ENCODE measurements around the gene TANC1. TPM values are rescaled to one million over a fixed set of nuclear protein-coding genes. Genes with fewer than 3 reads are reported as not detected.

TANC1 gene
- total RNA-seq, 1 donor from 2014 or later = 30.3 TPM

DNA sequence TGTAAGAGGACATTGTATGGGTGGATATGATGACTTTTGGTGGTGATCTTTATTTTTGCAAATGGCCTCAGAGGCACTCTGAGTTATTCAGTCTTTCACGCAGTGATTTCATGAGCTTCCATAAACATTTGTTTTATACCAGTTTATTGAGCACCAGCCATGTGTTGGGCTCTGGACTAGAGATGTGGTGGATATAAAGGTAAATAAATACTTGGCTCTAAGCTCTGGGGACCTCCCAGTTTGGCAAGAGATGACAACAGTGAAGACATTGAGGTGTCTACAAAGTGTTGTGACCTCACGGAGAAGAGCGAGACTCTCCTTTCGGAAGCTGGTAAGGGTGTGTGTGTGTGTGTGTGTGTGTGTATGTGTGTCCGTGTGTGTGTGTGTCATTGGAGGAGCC is 146.4 kb downstream of the TANC1 start:
- no peak for DNase-seq (ENCODE audit: low spot score)

DNA sequence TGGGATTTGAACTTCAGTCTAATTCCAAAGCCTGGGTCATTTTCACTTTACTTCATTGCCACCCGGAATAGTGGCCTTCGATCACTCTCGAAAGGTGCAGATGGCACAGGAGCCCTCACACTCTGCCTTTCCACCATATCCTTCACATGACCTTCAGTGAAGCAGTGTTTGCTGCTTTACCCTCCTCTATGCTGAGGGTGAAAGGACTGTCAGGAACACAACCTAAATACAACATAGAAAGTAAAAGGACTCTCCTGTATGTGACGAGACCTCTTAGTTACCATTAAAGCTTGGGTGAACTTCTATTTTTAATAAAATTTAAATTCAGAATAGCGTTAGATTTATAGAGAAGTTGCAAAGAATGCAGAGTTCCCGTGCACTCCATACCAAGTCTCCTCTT is 148.5 kb downstream of the TANC1 start:
- no peak for DNase-seq (ENCODE audit: low spot score)

DNA sequence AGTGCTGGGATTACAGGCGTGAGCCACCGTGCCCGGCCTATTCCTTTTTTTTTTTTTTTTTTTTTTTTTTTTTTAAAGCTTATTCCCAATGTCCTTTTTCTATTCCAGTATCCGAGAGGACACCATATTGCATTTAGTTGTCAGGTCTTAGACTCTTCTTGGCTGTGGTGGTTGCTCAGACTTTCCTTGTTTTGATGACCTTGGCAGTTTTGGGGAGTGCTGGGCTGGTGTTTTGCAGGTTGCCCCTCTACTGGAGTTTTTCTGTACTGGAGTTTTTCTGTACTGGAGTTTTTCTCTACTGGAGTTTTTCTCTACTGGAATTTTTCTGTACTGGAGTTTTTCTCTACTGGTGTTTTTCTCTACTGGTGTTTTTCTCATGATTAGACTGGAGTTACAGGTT is 149.2 kb downstream of the TANC1 start:
- no peak for DNase-seq (ENCODE audit: low spot score)

DNA sequence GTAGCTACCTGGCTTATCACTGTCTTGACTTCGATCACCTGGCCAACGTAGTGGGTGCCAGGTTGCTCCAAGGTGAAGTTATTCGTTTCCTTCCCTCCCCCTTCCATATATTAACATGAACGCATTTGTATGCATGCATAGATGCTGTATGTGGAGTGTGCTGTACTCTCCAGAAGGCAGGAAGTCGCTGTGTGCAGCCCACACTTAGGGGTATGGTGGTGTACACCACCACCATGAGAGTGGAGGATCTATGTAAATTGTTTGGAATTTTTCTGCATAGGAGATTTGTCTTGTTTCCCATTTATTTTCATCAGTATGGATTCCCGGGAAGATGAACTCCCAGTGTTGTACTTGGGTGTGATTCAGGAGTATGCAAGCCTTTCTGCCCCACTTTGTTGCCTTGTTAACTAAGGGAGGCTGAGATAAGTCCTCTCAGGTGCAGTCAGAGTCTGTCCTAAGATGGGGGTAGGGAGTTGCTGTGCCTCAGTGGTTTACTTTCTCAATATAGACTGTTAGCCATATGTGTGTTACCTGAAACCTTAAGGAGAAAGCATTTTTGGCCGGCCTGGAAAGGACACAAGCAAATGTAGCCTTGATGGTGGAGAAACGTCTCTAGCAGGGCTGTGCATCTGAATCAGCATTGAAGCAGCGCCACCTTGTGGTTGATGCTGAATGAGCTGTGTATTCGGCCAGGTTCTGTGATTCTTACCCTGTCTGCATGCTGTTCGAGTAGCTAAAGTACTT is 149.8 kb downstream of the TANC1 start:
- peak; percentile 91 for DNase-seq (ENCODE audit: low spot score)

DNA sequence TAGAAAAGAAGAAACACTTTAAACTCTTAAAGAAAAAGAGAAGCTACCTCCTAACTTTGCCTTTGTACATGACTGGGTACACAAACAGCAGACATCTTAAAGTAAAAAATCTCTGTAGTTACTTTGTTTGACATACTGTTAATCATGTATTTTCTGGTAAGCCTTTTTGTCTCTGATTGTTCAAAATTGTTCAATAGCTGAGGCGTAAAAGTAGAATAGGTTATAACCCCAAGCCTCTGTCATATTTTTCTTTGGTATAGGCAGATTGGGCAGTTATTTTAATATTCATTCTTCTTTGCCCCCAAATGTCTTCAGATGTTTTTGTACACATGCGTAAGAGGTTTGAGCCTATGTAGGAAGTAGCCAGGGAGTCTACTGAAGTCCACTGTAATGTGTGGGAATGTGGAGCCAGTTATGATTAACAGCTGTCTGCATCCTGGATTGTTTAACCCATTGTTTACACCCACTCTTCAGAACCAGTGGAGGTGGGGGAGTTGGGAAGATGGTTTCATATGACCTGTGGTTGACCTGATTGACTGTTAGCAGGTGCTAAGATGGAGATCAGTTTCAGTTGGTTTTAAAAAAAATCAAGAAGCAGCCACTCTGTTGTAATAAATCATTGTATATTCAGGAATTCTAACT is 150.5 kb downstream of the TANC1 start:
- no peak for DNase-seq (ENCODE audit: low spot score)

DNA sequence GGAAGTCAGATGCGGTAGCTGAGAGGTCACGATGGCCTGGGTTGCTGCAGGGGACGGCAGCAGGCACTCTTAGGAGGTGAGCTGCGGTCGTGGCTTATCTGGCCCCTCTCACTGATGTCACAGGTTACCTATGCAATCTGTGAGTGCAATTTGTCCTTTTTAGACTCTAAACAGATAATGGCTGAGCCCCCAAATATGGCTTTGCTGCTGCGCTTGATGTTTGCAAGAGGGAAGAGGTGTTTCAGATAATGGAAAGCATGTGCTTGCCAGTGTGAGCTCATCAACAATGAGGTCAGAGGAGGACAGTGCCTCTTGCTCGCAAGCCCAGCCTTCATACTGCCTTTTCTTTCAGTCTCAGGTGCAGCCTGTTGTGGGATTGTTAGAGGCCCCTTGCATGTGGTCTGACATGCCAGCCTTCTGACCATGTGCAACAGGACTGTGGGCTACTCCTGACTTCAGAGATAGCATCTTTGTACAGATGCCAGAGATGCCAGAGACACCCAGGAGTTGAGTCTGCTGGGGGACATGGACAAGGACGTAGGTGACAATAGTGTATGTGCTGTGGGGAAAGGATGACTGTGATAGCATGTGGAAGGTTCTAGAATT is 151.3 kb downstream of the TANC1 start:
- DNase-seq (ENCODE audit: low spot score) = no peak

DNA sequence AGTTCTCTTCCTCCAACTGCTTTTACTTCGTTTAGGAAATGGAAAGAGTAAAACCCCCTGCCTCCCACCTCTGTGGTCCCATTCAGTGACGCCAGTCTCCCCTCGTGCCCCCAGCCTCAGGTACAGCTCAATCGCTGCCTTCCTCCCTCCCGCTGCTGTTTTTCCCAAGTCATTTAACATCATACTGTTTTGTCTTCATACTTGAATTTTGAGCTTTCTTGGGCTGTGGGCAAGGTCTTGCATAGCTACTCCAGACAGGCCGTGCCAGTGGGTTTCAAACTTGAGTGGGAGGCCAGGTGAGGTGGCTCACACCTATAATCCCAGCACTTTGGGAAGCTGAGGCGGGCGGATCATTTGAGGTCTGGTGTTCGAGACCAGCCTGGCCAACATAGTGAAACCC is 155.3 kb downstream of the TANC1 start:
- DNase-seq (ENCODE audit: low spot score) = no peak

DNA sequence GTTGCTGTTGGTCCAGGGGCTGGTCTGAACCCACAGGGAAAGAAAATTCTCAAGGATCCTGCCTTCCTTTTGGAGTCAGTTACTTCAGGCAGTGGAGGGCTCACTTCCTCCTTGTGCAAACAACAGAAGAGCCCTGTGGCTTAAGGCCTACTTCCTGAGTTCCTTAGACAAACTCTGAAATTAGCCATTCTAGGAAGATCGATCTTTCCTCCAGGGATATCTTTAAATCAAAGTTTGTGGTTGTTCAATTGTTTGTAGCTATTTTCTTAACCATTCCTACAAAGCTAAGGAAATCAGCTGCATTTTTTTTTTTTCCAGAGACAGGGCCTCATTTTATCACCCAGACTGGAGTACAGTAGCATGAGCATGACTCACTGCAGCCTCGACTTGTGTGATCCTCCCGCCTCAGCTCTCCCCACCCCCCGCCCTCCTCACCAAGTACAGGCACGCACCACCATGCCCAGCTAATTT is 156.0 kb downstream of the TANC1 start:
- peak; percentile 90 for DNase-seq (ENCODE audit: low spot score)

DNA sequence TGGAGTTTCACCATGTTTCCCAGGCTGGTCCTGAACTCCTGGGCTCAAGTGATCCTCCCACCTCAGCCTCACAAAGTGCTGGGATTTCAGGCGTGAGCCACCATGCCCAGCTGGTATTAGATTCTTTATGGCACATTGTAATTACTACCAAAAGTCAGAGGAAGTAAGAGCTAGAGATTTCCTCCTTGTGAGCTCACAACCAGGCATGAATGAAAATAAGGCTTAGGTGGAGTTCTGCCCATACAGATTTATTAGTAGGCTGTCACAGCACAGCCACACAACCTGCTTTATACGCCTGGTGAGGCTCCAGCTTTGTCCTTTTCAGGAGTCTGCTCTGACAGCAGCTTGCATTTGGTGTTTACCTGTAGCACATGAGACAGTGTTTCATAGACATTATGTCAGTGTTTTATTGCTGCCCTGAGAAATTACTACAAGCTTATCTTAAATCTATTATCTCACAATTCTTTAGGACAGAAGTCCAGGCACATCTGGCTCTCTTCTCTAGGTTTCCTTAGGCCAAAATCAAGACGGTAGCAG is 156.6 kb downstream of the TANC1 start:
- DNase-seq (ENCODE audit: low spot score) = peak; percentile 70

DNA sequence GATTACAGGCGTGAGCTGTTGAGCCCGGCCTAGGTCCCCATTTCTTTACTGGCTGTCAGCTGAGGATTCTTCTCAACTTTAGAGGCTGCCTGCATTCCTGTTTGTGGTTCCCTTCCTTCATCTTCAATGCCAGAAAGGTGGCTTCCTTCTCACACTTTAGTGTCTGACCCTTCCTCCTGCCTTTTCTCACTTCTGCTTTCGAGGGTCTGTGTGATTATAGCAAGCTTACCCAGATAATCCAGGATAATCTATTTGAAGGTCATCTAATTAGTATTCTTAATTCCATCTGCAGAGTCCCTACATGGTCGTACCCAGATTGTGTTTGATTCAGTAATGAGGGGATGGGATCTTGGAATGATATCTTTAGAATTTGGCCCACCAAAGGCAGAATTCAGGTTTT is 157.4 kb downstream of the TANC1 start:
- no peak for DNase-seq (ENCODE audit: low spot score)

DNA sequence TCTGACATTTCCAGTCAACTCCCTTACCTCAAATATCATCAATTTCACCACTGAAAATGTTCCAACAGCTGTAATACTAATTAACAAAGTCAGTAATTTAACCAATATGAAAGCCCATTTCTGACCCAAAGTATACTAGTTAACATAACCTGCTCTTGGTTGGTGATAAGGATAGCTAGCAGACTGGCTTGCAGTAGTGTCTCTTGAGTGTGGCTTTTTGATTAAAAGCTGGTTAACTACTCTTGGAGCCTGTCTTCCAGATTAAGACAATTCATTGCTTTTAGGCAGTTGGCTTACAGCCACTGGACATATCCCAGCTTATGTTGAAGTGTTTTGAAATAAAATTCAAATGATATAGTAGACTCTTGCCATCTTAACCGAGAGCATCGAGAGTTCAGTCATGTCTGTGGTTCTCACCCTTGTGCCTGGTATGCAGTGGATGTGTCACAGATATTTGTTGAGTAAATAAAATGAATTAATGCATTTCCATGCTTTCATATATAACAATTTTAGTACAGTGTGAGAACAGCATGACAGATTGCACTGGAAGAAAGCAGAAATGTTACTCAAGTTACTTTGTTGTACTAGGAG is 158.1 kb downstream of the TANC1 start:
- DNase-seq (ENCODE audit: low spot score) = no peak

DNA sequence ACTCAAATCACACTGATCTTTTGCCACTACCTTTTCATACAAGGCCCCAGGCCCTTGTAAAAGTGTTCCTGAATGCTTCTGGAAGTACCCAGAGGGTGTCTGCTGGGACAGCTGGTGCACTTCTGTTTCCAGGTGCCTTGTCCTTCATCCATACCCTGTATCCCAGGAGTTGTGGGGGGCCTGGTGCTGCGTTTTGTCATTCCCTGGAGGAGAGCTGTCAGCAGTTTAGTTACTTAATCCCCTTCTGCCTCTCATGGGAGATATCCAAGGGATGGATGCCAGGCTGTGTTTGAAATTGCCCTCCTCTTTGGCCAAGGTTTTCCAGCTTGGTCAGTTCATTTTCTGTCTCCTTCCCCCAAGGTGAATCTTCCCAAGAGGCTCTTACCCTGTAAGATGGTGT is 159.8 kb downstream of the TANC1 start:
- no peak for DNase-seq (ENCODE audit: low spot score)

DNA sequence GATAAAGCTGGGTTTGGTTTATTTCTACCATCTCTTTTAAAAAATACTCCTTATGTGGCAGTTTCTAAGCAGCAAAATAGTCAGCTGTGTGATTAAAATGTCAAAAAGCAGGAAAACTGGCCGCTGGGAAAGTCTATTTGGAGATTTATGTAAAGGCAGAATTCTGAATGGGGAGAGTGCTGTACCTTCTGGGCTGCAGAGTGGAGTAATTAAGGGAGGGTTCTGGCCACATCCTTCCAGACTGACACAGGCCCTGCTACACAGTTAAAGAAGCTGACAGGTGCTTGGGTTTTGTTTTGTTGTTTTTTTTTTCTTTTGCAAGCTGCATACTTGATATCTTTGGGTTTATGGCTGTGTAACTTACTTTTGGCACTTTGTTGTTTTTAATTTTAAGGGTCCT is 160.8 kb downstream of the TANC1 start:
- DNase-seq (ENCODE audit: low spot score) = peak; percentile 40

DNA sequence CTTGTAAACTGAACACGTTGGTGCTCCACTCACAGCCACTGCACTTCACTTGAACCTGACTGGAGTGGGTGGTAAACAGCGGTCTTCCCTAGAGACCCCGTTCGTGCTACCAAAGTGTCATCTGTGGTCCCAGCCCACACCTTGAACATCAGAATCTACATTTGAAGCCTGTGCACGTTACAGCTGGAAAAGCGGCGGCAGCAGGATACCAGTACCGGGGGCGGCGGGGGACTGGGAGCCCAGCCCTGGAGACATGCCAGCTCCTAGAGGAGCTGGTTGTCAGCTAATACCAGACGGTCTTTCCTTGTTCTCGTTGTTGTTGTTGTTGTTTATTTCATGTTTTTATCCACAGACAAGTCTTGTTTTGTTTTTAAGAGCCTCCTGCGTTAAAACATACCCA is 161.4 kb downstream of the TANC1 start:
- DNase-seq (ENCODE audit: low spot score) = no peak

DNA sequence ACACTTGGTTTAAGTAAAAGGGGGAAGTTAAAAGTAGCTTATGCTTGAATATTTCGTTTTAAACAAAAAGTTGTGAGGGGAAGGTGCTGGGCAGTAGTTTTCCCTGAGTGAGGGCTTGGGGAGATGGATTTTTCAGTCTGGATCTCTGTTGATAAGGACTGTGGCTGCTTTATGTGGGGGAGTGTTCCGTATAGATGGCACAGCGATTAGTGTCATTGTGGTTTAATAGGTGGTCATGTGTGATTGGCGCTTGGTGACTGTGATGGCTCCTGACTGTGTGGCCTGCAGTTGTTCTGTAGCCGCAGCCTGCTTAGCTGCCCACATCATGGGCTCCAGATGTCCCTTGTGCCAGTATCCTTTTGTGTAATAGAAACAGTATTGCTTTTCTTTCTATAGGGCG is 161.9 kb downstream of the TANC1 start:
- no peak for DNase-seq (ENCODE audit: low spot score)

DNA sequence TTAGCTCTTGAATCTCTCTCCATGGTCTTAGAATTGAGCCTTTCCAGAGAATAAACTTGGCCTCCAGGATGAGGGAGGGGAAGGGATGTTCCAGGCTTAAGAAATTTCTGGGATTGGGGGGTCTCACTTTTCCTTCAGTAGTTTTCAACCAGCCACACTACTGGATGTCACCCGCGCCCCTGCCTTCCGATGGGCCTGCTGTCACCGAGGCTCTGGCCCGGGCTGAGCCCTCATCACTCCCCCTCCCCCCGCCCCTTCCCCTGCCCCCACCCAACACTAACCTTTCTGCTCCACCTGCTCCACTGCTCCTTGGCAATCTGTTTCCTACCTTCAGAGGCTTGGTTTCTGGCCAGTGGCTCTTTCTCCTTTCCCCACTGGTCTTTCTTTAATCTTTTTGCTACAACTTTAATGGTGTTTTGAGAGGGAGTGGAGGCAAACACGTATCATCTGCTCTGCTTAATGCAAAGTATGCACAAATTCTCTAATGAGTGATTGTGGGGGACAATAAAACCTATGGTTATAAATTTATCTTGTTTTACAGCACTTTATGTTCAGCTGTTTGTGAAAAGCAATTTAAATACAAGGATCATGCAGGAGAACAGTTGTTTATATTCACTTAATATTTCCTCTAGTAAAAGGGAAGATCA is 162.9 kb downstream of the TANC1 start:
- DNase-seq (ENCODE audit: low spot score) = no peak

DNA sequence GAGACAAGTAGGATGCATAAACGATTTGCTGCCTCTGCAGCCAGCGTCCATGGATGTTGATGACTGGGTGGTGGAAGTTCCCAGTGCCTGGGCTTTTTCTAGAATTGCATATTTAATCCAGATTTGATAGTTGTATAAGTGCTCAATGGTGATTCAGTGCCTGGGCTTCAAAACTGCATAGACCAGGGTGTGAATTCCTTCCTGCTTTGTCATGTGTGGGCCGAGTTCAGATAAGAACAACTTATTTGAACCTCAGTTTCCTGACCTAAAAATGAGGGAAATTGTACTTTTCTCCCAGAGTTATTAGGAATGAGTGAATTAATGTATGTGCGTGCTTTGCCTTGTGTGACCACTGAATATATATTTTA is 163.5 kb downstream of the TANC1 start:
- DNase-seq (ENCODE audit: low spot score) = peak; percentile 70

DNA sequence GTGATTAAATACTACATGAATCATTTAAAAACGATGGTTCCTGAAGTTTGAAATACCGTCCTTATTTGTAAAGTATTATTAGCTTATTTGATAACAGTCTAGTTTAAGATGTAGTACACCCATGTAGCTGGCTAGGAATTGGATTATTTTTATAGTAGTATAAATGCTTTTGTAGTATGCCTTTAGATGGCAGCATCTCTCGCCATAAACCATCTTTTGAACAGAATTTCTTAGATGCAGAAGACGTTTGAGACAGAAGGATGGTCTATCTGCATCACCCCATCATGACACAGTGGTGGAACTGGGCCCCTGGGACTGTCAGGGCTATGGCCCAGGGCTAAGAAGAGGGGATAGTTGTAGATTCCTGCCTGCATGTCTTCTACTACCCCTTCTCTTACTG is 165.4 kb downstream of the TANC1 start:
- no peak for DNase-seq (ENCODE audit: low spot score)

DNA sequence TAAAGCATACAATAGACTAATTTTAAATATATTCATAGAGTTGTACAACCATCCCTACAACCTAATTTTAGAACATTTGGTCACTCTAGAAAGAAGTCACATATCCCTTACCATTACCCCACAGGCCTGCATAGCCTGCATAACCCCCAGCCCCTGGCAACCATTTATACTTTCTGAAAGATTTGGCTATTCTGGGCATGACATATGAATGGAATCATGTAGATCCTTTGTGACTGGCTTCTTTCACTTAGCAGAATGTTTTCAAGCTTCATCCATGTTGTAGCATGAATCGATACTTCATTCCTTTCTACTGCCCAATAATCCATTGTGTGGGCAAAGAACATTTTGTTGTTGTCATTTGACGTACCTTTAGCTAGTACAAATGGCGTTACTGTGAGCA is 166.5 kb downstream of the TANC1 start:
- no peak for DNase-seq (ENCODE audit: low spot score)

DNA sequence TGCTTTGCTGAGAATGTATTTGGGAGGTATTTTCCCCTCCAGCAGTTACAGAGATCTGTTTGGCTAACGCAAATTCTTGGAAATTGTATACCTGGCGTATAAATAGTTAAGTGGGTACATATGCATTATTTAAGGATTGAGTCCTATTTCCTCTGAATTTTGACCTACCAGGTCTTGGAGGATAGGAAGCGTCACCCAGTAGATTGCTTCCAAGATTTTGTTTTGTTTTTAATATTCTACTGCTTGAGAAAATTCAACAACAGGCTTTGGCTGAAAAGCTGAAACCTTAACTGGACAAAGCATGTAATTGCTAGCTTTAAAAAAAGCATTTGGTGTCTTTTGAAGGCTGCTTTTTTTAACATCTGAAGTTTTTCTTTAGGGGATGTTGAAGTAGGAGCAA is 168.0 kb downstream of the TANC1 start:
- no peak for DNase-seq (ENCODE audit: low spot score)

DNA sequence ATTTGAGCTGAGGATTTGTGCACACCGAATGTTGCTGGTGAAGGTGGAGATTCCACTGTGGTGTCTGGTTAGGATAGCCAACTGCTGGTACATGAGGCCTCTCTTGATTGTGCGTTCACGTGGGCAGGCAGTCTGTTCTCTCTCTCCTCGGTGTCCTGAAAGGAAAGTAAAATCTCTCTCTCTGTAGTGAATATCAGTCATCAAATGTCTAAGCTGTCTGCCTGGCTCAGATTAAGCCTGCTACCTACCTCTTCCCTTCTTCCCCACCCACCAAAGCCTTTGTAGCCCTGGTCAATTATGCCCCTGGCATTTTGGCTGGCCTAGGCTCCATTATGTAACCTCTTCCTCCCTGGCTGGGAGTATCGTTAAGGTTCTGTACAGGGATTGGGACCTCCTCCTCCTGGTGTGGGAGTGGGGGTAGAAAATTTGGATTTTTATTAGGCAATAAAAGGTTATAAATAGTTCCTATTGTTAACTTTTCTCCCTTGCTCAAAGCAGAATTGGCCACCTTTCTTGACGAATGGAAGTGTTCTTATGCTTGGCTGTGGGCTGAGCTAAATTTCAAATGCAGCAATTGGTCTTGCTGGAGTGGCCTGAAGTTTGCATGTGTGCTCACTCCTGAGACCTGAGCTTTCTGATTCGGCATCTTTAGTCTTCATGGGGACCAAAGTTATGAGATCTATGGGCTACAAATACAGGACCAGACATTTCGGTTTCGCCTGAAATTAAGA is 169.2 kb downstream of the TANC1 start:
- no peak for DNase-seq (ENCODE audit: low spot score)

Data from umbilical cord (tissue), 2 donors.